Breast epithelium (tissue), 3 donors: ENCODE measurements around the gene CTNNBL1.

Source experiments
- POLR2AphosphoS5 ChIP-seq, 3 donors: sonication (generic); formaldehyde crosslinking; IDR thresholded peaks; one replicate each; pipeline ENCODE4 v1.6.1; 2017; ENCODE audit warnings: antibody characterized with exemption in 3 of 3
- TF ChIP-seq, protein P1 (sequence below), 3 donors: fragments of 450-650 bp; IDR thresholded peaks; one replicate each; pipeline ENCODE4 v1.5.1; 2016 to 2017; ENCODE audit warnings: antibody characterized with exemption in 3 of 3, mild to moderate bottlenecking in 3 of 3, moderate library complexity in 3 of 3

DNA sequence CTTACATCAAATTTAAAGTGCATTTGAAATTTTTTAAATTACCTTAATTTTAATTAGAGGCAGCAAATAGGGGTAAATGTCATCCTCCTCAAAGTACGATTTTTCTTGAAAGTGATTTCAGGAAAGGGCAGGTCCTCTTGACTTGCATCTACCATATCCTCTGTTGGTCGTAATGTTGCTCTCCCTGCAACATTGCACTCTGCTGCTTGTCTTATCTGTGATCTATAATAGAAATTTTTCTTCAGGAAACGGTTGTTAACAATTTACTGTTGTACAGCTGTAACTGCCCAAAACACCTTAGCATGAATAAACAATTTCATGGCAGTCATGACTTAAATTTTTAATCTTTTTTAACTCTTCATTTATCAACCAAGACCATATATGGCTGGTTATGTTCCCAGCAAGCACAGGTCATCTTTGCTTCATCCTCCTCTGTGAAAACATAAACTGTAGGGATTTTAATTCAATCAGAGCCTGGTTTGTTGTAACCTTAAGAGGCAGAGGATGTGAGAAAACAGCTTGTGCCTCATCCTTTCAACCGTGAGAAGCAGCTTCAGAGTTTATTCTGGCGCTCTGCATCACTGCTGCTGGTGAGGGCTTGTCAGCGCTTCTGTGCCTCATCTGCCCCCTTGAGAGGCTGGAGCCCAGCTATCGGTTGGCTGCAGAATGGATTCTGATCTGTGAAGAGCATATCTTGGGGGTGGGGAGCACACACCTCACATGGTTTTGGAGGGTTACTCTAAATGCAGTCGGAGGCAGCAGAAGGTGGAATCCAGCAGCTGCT is 56.0 kb downstream of the CTNNBL1 start:
- TF ChIP-seq, protein P1, sequence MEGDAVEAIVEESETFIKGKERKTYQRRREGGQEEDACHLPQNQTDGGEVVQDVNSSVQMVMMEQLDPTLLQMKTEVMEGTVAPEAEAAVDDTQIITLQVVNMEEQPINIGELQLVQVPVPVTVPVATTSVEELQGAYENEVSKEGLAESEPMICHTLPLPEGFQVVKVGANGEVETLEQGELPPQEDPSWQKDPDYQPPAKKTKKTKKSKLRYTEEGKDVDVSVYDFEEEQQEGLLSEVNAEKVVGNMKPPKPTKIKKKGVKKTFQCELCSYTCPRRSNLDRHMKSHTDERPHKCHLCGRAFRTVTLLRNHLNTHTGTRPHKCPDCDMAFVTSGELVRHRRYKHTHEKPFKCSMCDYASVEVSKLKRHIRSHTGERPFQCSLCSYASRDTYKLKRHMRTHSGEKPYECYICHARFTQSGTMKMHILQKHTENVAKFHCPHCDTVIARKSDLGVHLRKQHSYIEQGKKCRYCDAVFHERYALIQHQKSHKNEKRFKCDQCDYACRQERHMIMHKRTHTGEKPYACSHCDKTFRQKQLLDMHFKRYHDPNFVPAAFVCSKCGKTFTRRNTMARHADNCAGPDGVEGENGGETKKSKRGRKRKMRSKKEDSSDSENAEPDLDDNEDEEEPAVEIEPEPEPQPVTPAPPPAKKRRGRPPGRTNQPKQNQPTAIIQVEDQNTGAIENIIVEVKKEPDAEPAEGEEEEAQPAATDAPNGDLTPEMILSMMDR (IDR thresholded peaks at IDR 0.05): no peak
- TF ChIP-seq POLR2AphosphoS5 (IDR thresholded peaks at IDR 0.05): no peak
